HEK293 (cell line): ENCODE data around the gene CH25H.

Source experiments
- CTCF ChIP-seq: fragments of 450-650 bp; formaldehyde crosslinking; IDR thresholded peaks from 2 replicates; pipeline ENCODE4 v1.5.1; 2016; ENCODE audit warnings: missing biosample characterization, missing genetic modification characterization
- ZBTB7A ChIP-seq: fragments of 450-650 bp; formaldehyde crosslinking; IDR thresholded peaks from 2 replicates; pipeline ENCODE4 v1.5.1; 2016; ENCODE audit warnings: low read depth, missing biosample characterization, missing genetic modification characterization
- ZNF138 ChIP-seq: fragments of 450-650 bp; formaldehyde crosslinking; IDR thresholded peaks from 2 replicates; pipeline ENCODE4 v1.5.1; 2016; ENCODE audit warnings: missing biosample characterization, missing genetic modification characterization, borderline replicate concordance
- ZNF354C ChIP-seq: fragments of 450-650 bp; formaldehyde crosslinking; IDR thresholded peaks from 2 replicates; pipeline ENCODE4 v1.5.1; 2016; ENCODE audit warnings: missing biosample characterization, missing genetic modification characterization, low read depth, borderline replicate concordance
- ZNF830 ChIP-seq: fragments of 450-650 bp; IDR thresholded peaks from 2 replicates; pipeline ENCODE4 v1.5.0; 2018; ENCODE audit warnings: missing biosample characterization, missing genetic modification characterization, low read depth, mild to moderate bottlenecking, moderate library complexity

DNA sequence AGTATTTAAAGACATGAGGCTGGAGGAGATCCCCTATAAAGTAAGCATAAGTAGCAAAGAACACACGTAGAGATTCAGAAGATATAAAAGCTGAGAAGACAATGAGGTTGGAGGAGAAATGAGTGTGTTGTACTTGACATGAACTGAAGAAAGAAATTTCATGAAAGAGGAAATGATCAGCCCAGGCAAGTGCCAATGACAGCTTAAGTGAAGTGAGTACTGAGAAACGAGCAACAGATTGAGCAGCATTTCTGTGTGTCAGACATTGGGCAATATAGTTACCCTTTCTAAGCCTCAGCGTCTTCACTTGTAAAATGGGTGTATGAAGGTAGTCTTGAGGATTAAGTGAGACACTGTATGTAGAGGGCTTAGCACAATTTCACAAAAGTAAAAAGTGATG is 49.2 kb upstream of the CH25H start:
- TF ChIP-seq ZNF354C (tag by site-specific recombination) (no peak), ZNF830 (no peak), ZNF138 (tag by site-specific recombination) (no peak), ZBTB7A (tag by site-specific recombination) (no peak), CTCF (tag by site-specific recombination) (no peak)
